ENCODE data around the gene LHFPL4.

Gene LHFPL4

DNA sequence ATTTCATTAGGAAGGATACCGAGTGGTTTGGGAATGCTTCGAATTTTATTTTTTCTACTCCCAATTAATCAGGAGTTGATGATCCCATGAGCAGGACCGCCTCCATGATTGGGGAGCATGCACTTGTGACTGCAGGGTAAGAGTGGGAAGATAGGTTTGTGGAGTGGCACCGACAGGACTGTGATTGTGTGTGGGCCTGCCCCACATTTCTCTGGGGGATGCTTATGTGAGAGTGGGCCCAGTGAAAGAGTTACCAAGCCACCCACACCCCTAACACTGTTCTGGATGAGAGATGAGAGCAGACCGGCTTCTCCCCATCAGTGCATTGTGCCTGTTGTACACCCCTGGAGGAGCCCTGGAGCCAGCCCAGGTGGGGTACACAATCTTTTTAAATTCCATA lies 76.7 kb downstream of the LHFPL4 start:
- in situ Hi-C loops (cut with MboI; ENCODE audit: low sequenced_read_pairs) = no loop called here
- H3K36me3 ChIP-seq (replicated peaks) = peaks cover 85% of the 10 kb centered on the region

GRCh38 chr3:9474482-9474881 lies 79.1 kb downstream of the LHFPL4 start:
- Histone ChIP-seq H3K27me3 (ENCODE audit: low read depth) (no peaks in the 10 kb centered on the region), H3K4me3 (no peak overlapping the region), H3K36me3 (replicated peaks) (peaks cover 92% of the 10 kb centered on the region), H3K9me3 (no peaks in the 10 kb centered on the region), H3K4me1 (no peaks in the 10 kb centered on the region)
- DNase-seq (ENCODE audit: low spot score in 2 of 2) = no peak
- in situ Hi-C loops (cut with MboI; ENCODE audit: low sequenced_read_pairs) = no loop called here

More for the DNA sequence above, 76.7 kb downstream of the LHFPL4 start:
- Histone ChIP-seq H3K27me3 (ENCODE audit: low read depth) (no peaks in the 10 kb centered on the region), H3K9me3 (no peaks in the 10 kb centered on the region), H3K4me3 (no peak overlapping the region), H3K4me1 (no peaks in the 10 kb centered on the region)
- no peak for DNase-seq (ENCODE audit: low spot score in 2 of 2)

GRCh38 chr3:9473496-9474065 lies 80.0 kb downstream of the LHFPL4 start:
- H3K27me3 ChIP-seq (ENCODE audit: low read depth) = no peaks in the 10 kb centered on the region
- H3K36me3 ChIP-seq (replicated peaks) = peaks cover 93% of the 10 kb centered on the region
- no peak for DNase-seq (ENCODE audit: low spot score in 2 of 2)
- no peak overlapping the region for H3K4me3 ChIP-seq
- H3K4me1 ChIP-seq = no peaks in the 10 kb centered on the region
- in situ Hi-C loops (cut with MboI; ENCODE audit: low sequenced_read_pairs) = no loop called here
- no peaks in the 10 kb centered on the region for H3K9me3 ChIP-seq

- in situ Hi-C loops (cut with MboI; ENCODE audit: low sequenced_read_pairs) = no loop called here
- peaks cover 96% of the 10 kb centered on the region for H3K36me3 ChIP-seq (replicated peaks)
- no peaks in the 10 kb centered on the region for H3K27me3 ChIP-seq (ENCODE audit: low read depth)
- no peak for DNase-seq (ENCODE audit: low spot score in 2 of 2)
- H3K4me3 ChIP-seq = no peak overlapping the region
- no peaks in the 10 kb centered on the region for H3K4me1 ChIP-seq
- no peaks in the 10 kb centered on the region for H3K9me3 ChIP-seq
Measured at GRCh38 chr3:9469986-9470385, 83.6 kb downstream of the LHFPL4 start.

DNA sequence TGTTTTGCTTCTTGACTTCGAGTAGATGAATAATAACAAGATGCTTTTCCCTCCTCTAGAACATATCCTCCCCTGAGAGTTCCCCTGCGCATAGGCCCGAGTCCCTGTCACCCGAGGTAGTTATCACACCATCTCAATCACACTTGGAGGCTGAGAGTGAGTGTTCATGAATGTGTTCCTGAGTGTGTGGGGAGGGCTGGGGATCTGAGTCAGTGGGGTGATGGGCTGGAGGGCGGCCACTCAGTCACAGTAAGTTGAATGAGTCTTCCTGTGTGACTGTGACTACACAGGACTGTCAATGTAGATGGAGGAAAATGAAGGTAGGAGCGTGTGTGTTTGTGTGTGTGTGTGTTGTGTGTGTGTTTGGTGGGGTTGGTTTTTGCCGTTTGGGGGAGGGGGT lies 85.2 kb downstream of the LHFPL4 start:
- H3K9me3 ChIP-seq = no peaks in the 10 kb centered on the region
- H3K4me1 ChIP-seq = no peaks in the 10 kb centered on the region
- H3K4me3 ChIP-seq = no peak overlapping the region
- DNase-seq (ENCODE audit: low spot score in 2 of 2) = no peak
- H3K36me3 ChIP-seq (replicated peaks) = peaks cover 96% of the 10 kb centered on the region
- H3K27me3 ChIP-seq (ENCODE audit: low read depth) = no peaks in the 10 kb centered on the region
- in situ Hi-C loops (cut with MboI; ENCODE audit: low sequenced_read_pairs) = no loop called here

DNA sequence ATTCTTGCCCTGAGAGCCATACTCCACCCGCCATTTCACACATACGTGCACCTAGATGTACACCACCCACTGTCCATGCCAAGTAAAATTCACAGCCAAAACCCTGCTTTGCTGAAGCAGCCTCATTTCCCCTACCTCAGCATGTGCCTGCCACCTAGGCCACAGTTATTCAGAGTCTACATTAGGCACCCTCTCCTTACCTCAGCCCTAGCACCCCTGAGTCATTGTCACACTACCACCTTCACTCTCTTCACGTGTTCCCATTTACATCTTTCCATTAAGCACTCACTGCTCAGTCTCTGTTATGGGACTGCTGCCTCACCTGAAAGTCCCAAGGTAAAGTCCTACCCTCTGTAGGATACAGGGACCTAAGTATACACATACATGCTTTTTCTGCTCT lies 86.2 kb downstream of the LHFPL4 start:
- in situ Hi-C loops (cut with MboI; ENCODE audit: low sequenced_read_pairs) = no loop called here
- no peak for DNase-seq (ENCODE audit: low spot score in 2 of 2)
- Histone ChIP-seq H3K36me3 (replicated peaks) (peaks cover 95% of the 10 kb centered on the region), H3K27me3 (ENCODE audit: low read depth) (no peaks in the 10 kb centered on the region), H3K4me1 (no peaks in the 10 kb centered on the region), H3K4me3 (no peak overlapping the region), H3K9me3 (no peaks in the 10 kb centered on the region)

DNA sequence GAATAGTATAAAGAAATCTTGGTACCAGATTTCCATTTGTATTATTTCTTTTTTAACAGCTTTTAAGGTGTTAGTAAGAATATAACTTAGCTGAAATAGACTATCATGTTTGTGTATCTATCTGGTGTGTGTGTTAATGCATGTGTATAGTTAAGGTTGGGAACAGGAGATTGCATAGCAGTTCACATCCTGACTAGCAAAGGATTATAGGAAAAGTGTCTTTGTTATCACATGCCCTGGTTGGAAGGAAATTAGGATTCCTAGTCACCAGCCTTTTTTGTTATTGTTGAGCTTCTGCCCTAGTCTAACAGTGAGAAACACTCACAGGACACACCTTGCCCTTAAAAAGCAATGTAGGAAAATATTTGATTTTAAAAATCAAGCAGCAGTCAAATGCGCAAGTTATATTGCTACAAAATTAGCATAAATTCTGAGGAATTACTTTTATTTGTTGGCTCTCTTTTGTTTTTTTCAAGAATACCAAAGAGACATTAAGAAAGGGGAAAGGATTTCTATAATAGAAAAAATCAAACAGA lies 98.0 kb downstream of the LHFPL4 start:
- H3K9me3 ChIP-seq = no peaks in the 10 kb centered on the region
- peaks cover 84% of the 10 kb centered on the region for H3K36me3 ChIP-seq (replicated peaks)
- no peak overlapping the region for H3K4me3 ChIP-seq
- DNase-seq (ENCODE audit: low spot score in 2 of 2) = no peak
- in situ Hi-C loops (cut with MboI; ENCODE audit: low sequenced_read_pairs) = no loop called here
- H3K4me1 ChIP-seq = no peaks in the 10 kb centered on the region
- H3K27me3 ChIP-seq (ENCODE audit: low read depth) = no peaks in the 10 kb centered on the region

DNA sequence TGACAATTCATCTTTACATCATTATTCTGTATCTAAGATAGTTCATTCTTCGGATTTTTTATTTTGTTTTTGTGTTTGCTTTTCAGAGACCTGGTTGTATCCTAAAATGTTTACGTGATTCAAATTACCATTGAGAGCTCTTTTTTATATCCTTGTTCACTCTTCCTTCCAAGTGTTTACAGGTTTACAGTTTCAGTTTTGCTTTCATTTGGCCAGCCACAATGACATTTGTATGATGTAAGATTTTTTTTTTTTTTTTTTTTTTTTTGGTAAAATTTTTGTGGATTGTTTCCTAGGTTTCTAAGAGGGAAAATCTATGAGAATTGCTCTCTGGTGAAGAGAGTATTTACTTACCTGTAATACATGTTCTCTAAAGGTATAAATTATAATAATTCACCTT lies 101.2 kb downstream of the LHFPL4 start:
- H3K36me3 ChIP-seq (replicated peaks) = peaks cover 91% of the 10 kb centered on the region
- in situ Hi-C loops (cut with MboI; ENCODE audit: low sequenced_read_pairs) = no loop called here
- no peaks in the 10 kb centered on the region for H3K9me3 ChIP-seq
- H3K4me3 ChIP-seq = no peak overlapping the region
- no peaks in the 10 kb centered on the region for H3K27me3 ChIP-seq (ENCODE audit: low read depth)
- no peaks in the 10 kb centered on the region for H3K4me1 ChIP-seq
- DNase-seq (ENCODE audit: low spot score in 2 of 2) = no peak

DNA sequence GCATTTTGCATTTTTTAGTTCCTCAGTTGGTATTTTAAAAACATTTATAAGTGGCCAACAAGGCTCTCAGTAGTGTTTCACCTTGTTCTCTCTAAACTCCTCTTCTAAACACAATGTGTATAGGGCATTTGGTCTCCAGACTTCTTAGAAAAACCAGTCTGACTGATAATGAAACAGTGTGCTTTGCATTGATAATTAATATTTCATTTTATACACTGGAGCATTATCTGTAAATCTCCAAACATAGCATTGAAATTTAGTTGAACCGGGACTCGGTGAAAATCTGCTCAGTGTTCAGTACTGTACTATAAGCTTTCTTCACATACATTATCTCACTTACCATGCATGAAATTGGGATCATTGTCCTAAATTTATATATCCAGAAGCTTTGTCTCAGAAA lies 102.6 kb downstream of the LHFPL4 start:
- in situ Hi-C loops (cut with MboI; ENCODE audit: low sequenced_read_pairs) = no loop called here
- Histone ChIP-seq H3K27me3 (ENCODE audit: low read depth) (no peaks in the 10 kb centered on the region), H3K4me1 (no peaks in the 10 kb centered on the region), H3K4me3 (no peak overlapping the region), H3K9me3 (no peaks in the 10 kb centered on the region), H3K36me3 (replicated peaks) (peaks cover 91% of the 10 kb centered on the region)
- DNase-seq (ENCODE audit: low spot score in 2 of 2) = no peak

DNA sequence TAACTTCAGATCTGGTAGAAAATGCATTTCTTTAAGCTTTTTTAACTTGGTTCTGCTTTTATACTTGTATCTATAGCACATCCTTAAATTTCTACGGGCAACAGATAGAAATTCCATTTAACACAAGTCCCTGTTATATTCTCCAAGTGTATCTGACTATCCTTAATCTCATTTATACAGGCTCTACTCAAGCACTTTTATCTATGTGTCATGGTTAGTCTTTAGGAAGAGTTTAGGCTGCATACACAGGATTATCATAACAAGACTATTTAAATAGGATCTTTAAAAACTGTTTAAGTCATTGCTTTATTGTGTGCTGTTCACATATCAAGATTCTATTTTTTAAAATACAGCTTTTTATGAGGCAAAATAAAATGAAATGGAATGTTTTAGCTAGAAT lies 103.5 kb downstream of the LHFPL4 start:
- Histone ChIP-seq H3K4me1 (no peaks in the 10 kb centered on the region), H3K9me3 (no peaks in the 10 kb centered on the region), H3K27me3 (ENCODE audit: low read depth) (no peaks in the 10 kb centered on the region), H3K36me3 (replicated peaks) (peaks cover 88% of the 10 kb centered on the region), H3K4me3 (no peak overlapping the region)
- in situ Hi-C loops (cut with MboI; ENCODE audit: low sequenced_read_pairs) = no loop called here
- DNase-seq (ENCODE audit: low spot score in 2 of 2) = no peak

- Histone ChIP-seq H3K36me3 (replicated peaks) (peaks cover 93% of the 10 kb centered on the region), H3K9me3 (no peaks in the 10 kb centered on the region), H3K4me3 (no peak overlapping the region), H3K4me1 (no peaks in the 10 kb centered on the region), H3K27me3 (ENCODE audit: low read depth) (no peaks in the 10 kb centered on the region)
- DNase-seq (ENCODE audit: low spot score in 2 of 2) = no peak
- in situ Hi-C loops (cut with MboI; ENCODE audit: low sequenced_read_pairs) = no loop called here
Measured at GRCh38 chr3:9448643-9449042, 105.0 kb downstream of the LHFPL4 start.
